HG02571 (cell line): ENCODE data around the gene FKBP6.
"Not testable (repeated sequence)": the region's sequence is repeated elsewhere in the genome, so short reads cannot be mapped to it uniquely, and the experiment has no call there.

Source experiments
- ATAC-seq: cut with Tn5 transposase; IDR thresholded peaks from one replicate; pipeline ENCODE4 v1.9.1; 2021; ENCODE audit warnings: mild to moderate bottlenecking, moderate library complexity; ENCODE audit not compliant: unreplicated experiment

Gene FKBP6

DNA sequence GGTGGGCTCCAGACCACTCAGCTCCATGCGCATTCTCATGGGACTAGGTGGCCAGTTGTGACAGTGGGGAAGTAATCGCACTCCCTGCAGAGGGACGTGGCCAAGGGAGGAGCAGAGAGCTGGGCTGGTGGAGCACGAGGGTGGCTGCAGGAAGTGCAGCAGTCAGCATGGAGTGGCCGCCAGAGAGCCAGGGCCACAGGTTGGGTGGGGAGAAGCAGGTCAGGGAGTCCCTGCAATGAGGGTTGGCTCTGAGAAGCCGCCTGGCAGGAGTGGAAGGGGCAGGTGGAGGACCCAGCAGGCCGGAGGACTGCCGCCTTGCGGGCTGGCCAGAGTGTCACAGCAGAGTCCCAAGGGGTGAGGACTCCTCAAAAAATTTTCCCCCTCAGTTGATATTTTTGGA lies 26.2 kb downstream of the FKBP6 start:
- no peak for ATAC-seq

GRCh38 chr7:73354821-73355220 lies 26.9 kb downstream of the FKBP6 start:
- no peak for ATAC-seq

DNA sequence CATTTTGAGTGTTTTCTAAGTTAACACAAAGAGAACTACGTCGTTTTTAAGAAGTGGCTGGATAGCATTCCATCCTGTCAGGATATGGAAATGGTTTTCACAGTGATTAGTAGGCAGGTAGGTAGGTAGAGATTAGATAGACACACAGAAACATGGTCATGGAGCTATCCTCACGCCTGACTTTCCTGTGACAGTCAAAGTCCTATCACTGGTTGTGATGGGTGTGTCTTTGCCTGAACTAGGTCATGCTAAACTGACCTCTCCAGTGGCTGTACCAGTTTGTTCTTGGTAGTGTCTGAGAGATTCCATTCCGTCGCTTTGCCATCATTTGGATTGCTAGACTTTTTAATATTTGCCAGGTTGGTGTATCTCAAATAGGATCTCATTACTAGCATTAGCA lies 28.2 kb downstream of the FKBP6 start:
- no peak for ATAC-seq

DNA sequence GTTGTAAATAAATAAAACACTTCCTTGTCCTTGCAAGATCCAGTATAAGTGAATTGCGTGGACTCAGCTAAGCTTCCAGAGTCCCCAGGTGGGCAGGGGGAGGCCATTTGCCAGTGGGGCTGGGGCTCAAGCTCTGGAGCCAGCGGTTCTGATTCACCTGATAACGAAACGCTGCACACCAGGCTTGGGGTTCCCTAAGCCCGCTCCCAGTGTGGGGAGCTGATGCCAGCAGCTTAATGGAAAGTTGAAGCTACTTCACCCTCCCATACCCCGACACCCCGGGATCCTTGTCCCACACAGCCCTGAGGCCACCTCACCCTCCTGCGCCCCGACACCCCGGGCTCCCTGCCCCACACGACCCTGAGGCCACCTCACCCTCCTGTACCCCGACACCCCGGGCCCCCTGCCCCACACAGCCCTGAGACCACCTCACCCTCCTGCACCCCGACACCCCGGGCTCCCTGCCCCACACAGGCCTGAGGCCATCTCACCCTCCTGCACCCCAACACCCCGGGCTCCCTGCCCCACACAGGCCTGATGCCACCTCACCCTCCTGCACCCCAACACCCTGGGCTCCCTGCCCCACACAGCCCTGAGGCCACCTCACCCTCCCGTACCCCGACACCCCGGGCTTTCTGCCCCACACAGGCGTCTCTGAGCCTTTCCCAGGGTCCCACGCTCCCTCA lies 30.8 kb downstream of the FKBP6 start:
- no peak for ATAC-seq

DNA sequence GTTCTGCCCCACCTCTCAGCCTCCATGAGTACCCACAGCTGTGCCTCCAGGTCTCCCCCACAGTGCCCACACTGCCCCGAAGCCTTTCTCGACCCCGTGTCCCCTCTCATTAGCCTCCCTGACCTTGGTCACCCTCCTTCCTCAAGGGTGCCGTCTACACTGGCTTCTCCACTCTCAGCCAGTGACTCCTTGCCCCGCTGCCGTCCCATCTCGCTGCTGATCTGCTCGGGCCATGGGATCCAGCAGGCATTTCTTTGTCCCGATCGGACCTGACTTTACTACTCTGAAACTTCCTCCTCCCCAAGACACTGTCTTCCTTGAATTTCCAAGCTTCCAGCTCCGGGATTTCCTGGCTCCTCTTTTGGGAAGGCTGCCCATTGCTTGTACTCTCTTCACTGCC lies 31.3 kb downstream of the FKBP6 start:
- ATAC-seq: no peak

- ATAC-seq: no peak
These were observed 31.9 kb downstream of the FKBP6 start for GRCh38 chr7:73359746-73360375.

DNA sequence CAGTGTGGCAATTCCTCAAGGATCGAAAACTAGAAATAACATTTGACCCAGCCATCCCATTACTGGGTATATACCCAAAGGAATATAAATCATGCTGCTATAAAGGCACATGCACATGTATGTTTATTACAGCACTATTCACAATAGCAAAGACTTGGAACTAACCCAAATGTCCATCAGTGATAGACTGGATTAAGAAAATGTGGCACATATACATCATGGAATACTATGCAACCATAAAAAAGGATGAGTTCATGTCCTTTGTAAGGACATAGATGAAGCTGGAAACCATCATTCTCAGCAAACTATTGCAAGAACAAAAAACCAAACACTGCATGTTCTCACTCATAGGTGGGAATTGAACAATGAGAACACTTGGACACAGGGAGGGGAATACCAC lies 32.6 kb downstream of the FKBP6 start:
- ATAC-seq: not testable (repeated sequence)

DNA sequence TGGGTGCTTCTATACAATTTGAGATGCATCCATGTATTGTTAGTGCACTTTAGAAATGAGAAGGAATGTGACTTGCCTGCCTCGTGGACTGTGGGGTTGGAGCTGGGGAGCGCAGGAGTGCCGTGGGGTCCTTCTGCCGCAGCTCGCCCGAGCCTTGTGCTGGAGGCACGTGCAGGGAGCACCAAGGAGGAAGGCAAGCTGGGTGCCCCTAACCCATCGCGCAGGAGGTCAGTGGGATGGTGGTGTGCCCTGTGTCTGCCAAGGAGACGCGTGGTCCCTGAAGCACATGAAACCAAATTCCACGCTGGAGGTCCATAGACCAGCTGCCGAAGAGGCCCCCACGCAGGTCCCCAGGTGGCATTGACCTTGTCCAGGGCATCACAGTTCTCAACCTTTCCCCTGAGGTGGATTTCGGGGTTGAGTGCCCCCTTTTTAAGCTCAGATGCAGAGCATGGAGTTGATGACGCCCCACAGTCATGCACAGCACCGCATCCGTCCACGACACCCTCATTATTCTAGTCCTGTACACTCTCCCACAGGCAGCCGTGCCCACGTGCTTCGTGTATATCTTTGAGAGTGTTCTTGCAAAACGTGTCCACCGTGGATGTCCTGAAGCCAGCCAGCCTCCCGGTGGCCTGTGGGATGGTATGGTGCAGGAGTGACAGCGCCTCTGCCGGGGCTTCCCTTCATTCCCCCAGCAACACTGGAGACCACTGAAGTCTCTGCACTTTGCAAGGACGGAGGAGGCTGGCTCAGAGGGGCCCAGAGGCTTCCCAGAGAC lies 35.5 kb downstream of the FKBP6 start:
- no peak for ATAC-seq

GRCh38 chr7:73364006-73364728 lies 36.2 kb downstream of the FKBP6 start:
- no peak for ATAC-seq

DNA sequence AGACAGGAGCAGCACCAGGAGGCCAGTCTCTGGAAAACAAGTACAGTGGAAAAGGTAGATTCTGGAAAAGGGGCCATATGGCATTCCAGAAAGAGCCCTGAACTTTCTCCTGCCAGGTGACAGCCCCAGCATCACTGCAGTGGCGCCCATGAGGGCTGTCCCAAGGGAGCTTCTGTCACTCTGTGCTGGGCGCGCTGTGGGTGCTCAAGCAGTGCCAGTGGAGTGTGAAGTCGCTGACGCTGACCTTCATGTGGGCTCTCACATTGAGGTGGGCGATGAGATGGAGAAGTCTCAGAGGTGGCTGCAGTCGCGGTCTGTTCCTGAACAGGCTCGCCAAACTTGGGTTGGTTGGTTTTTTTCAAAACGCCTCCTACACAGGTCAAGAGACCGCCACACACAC lies 38.2 kb downstream of the FKBP6 start:
- no peak for ATAC-seq

DNA sequence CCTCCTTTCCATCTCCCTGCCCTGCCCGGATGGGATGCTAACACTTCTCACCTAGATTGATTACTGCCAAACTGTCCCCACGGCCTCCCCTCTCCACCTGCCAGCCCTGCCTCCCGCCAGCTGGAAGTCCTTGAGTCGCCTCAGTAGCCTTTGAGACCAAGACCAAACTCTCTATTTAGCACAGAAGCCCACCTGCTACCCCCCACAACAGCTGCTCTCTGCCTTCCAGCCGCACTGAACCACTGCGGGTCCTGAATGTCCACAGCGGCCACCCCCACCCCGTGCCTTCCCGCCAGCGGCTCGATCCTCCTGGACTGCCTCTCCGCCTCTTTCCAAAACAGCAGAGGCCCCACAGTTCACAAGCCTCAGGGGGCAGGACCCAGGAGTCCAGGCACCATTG lies 39.0 kb downstream of the FKBP6 start:
- ATAC-seq: no peak

DNA sequence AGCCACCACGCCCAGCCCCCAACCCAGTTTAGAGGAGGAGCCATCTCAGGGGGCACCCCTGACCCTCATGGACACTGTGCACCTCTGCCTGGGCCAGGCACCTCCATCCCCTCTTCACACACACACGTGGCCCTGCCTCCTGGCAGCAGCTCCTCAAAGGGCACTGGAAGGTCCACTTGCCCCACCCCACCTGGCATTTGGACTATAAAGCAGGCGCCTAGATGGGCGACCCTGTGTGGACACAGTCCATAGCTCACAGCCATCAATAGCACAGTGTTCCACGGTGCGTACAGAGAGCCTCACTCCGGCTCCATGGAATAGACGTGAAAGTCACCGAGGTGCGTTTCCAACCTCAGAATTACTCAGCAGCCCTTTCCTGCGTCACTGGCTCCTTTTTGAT lies 41.0 kb downstream of the FKBP6 start:
- no peak for ATAC-seq

- no peak for ATAC-seq
These were observed 41.7 kb downstream of the FKBP6 start for GRCh38 chr7:73369622-73370021.

GRCh38 chr7:73373741-73374140 lies 45.8 kb downstream of the FKBP6 start:
- ATAC-seq: no peak

DNA sequence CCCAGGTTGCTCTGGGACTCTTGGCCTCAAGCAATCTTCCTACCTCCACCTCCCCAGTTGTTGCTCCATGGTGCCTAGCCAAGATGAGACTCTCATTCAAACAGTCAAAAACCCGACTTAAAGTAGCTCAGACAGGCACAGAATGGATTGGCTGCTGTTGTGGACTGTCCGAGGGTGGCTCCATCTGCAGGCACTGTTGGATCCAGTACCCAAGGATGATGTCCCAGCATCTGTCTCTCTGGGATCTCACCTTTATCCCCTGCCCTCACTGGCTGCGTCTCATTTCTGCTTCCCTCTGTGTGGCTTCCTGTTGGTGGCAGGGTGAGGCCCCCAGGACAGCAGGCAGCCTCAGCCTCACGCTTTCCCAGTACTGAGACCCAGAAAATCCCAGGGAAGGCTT lies 48.3 kb downstream of the FKBP6 start:
- ATAC-seq: not testable (repeated sequence)

DNA sequence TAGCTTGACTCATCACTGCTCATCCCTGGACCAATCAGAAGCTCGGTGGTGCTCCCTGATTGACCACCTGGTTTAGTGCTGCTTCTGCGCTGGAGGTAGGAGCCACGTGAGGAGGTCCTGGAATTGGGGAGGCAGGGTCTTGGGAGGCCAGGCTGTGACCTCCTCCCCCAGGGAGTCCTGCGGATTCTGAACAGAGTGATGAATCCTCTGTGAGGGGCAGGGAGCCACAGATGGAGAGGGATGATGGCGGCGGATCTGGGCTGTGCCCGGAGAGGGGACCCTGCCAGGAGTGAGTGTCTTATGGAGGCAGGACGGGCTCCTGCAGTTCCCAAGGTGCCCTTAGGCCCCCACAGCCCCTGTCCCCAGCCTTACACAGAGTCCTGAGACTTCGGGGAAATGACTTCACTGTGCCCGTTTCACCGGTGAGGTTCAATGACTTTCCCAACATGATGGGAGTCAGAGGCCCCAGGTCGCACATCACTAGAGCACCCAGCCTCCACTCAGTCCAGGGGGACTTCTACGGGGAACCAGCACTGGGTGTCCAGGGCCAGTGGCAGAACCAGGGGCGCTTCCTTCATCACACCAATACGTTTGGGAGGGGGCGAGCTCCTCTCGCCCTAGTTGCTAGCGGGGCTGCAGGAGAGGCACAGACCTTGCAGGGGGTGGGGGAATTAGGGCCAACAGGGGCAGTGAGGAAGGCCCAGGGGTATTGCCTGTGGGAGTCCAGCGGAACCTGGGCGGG lies 48.9 kb downstream of the FKBP6 start:
- ATAC-seq: no peak

- ATAC-seq: not testable (repeated sequence)
These were observed 49.6 kb downstream of the FKBP6 start for GRCh38 chr7:73377413-73378200.

DNA sequence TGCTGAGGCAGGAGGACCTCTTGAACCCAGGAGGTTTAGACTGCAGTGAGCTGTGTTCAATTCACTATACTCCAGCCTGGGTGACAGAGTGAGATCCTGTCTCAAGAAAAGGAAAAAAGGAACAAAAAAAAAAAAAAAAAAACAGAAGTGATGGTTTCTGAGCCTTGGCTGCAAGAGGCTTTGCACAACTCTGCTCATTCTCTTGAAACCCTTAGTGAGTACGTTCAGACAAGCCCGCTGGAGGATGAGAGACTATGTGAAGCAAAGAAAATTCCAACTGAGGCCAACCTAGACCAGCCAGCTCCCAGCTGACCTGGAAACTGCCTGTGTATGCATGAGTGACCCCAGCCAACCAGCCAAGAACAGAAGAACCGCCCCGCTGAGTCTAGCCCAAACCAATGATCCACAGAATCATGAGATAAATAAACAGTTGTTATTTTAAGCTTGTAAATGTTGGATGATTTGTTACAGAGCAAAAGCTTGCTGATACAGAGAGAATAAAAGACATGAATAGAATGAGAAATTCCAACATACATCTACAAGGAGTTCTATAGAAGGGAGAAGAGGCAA lies 55.1 kb downstream of the FKBP6 start:
- no peak for ATAC-seq

DNA sequence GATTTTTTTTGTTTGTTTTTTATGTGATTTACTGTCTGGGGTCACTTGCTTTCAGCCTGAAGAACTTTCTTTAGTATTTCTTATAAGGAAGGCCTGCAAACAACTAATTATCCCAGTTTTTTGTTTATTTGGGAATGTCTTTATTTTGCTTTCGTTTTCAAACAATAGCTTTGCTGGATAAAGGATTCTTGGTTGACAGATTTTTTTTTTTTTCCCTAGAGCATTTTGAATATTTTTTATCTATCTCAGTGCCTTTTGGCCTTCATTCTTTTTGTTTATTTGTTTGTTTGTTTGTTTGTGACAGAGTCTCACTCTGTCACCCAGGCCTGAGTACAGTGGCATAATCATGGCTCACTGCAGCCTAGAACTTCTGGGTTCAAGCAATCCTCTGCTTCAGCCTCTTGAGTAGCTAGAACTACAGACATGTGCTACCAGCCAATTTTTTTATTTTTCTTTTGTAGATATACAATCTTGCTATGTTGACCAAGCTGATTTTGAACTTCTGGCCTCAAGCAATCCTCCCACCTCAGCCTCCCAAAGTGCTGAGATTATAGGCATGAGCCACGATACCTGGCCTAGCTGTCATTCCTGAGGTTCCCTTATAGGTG lies 59.4 kb downstream of the FKBP6 start:
- no peak for ATAC-seq
